Fibroblast of lung (primary cell): ENCODE measurements around the gene HSD17B8. TPM values are rescaled to one million over a fixed set of nuclear protein-coding genes. Genes with fewer than 3 reads are reported as not detected.

Experiments used
- DNase-seq, 2 donors: peaks; one replicate each; pipeline versions ENCODE4 v3.0.0 to v3.0.0-alpha.2; 2010; ENCODE audit warnings: low read depth in 2 of 2
- H2AFZ ChIP-seq: 2 replicates; pipeline ENCODE4 v1.5.1; 2012; ENCODE audit warnings: low read length, control low read depth, inconsistent platforms
- H3K27ac ChIP-seq: 2 replicates; pipeline ENCODE4 v1.5.1; 2011; ENCODE audit warnings: low read length, control low read depth; ENCODE audit not compliant: insufficient read depth
- H3K27me3 ChIP-seq: 2 replicates; pipeline ENCODE4 v1.5.1; 2011; ENCODE audit warnings: mild to moderate bottlenecking, low read length; ENCODE audit not compliant: control insufficient read depth, insufficient read depth
- H3K36me3 ChIP-seq: 2 replicates; pipeline ENCODE4 v1.5.1; 2011; ENCODE audit warnings: low read length; ENCODE audit not compliant: control insufficient read depth, insufficient read depth
- H3K4me1 ChIP-seq: 2 replicates; pipeline ENCODE4 v1.5.1; 2011; ENCODE audit warnings: low read length; ENCODE audit not compliant: control insufficient read depth, insufficient read depth; ENCODE audit errors: extremely low read depth
- H3K4me2 ChIP-seq: 2 replicates; pipeline ENCODE4 v1.5.1; 2011; ENCODE audit warnings: low read length, control low read depth; ENCODE audit not compliant: insufficient read depth; ENCODE audit errors: extremely low read depth
- H3K4me3 ChIP-seq, 4 experiments: fragments of 200-600 bp in 1 of 4; sonication (generic) in 1 of 4; replicated peaks in 1 of 4; 2 replicates each; pipeline ENCODE4 v1.5.1; 2011 to 2016; ENCODE audit warnings: low read length in 4 of 4, low read depth in 3 of 4, mild to moderate bottlenecking in 3 of 4, control low read depth in 2 of 4, inconsistent platforms in 1 of 4, mixed read lengths in 1 of 4; ENCODE audit not compliant: insufficient read depth in 1 of 4; ENCODE audit errors: control extremely low read depth in 1 of 4
- H3K79me2 ChIP-seq: 2 replicates; pipeline ENCODE4 v1.5.1; 2012; ENCODE audit warnings: mild to moderate bottlenecking, low read length, inconsistent platforms; ENCODE audit not compliant: control insufficient read depth, insufficient read depth
- H3K9ac ChIP-seq: 2 replicates; pipeline ENCODE4 v1.5.1; 2011; ENCODE audit warnings: mild to moderate bottlenecking, low read length, control low read depth; ENCODE audit not compliant: insufficient read depth
- H3K9me3 ChIP-seq: 2 replicates; pipeline ENCODE4 v1.5.1; 2012; ENCODE audit warnings: low read depth, low read length; ENCODE audit not compliant: control insufficient read depth, insufficient read depth
- H4K20me1 ChIP-seq: 2 replicates; pipeline ENCODE4 v1.5.1; 2011; ENCODE audit warnings: low read length; ENCODE audit not compliant: control insufficient read depth, insufficient read depth; ENCODE audit errors: extremely low read depth
- EZH2 ChIP-seq: IDR thresholded peaks from 2 replicates; pipeline ENCODE4 v1.5.1; 2012; ENCODE audit warnings: low read length, control low read depth, mild to moderate bottlenecking; ENCODE audit errors: missing control alignments
- polyA plus RNA-seq, 2 donors: library from polyadenylated mRNA; depleted of rRNA in 1 of 2; stranded (reverse) in 1 of 2; unstranded in 1 of 2; fragments of >200 nt; gene quantifications; 2 replicates each; pipeline ENCODE4 v1.2.1, GENCODE V29; 2011 to 2012; ENCODE audit warnings: missing spikeins in 1 of 2
- total RNA-seq: library from RNA; depleted of rRNA; stranded (reverse); fragments of >200 nt; gene quantifications from 2 replicates; pipeline ENCODE4 v1.2.1, GENCODE V29; 2014
- TF ChIP-seq, protein P1 (sequence below), 2 donors: IDR thresholded peaks in 1 of 2; conservative IDR thresholded peaks in 1 of 2; 1 replicate in 1 of 2; 2 replicates in 1 of 2; pipeline ENCODE4 v1.5.1; 2011 to 2012; ENCODE audit warnings: low read length in 2 of 2, control low read depth in 1 of 2, inconsistent platforms in 1 of 2, low read depth in 1 of 2, mild to moderate bottlenecking in 1 of 2

Gene HSD17B8
- total and polyA plus RNA-seq, 2 donors (not counting 1 experiment from before 2014, with no cell fraction given): 4.9 to 11.4 TPM

DNA sequence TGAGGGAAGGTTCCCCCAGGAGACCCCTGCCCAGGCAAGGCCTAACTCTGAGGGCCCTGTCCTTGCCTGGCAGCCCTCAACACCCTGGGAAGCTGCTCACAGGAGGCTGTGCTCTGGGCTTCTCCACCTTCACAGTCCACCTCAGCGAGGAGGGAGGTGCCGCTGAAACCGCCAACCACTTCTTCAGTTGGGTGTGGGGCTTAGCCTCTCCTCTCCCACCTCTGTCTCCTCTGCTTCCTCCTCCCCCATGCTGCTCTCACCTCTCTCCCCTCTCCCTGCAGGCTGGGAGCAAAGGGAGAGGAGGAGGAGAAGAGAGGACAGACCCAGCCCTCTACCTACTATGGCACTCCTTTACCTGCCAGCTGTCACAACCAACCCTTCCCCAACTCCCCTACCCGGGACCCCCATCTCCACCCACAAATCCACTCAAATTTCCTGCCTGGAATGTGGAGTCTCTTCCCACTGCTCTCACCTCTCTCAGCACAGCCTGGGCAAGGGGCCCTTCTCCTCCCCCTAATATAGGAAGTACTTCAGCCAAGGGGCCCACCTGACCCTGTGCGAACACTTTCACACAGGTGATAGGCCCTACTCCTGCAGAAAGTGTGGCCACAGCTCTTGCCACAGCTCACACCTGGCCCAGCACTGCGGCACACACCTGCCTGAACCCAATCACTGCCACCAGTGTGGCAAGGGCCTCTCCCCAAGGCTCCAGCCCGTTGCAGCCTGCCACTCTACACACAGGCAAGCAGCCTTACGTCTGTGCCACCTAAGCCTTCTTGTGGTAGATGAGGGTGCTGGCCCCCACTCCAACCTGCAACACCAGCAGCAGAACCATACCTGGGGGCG is 11.0 kb downstream of the HSD17B8 start:
- no peak overlapping the region for H3K27ac ChIP-seq
- H3K4me2 ChIP-seq: no peak overlapping the region
- no peak overlapping the region for H3K9ac ChIP-seq
- H3K4me3 ChIP-seq: no peak overlapping the region
- no peaks in the 10 kb centered on the region for H4K20me1 ChIP-seq
- peaks cover 14% of the 10 kb centered on the region for H3K27me3 ChIP-seq
- H3K79me2 ChIP-seq: no peaks in the 10 kb centered on the region
- H3K9me3 ChIP-seq: no peaks in the 10 kb centered on the region
- H2AFZ ChIP-seq: no peak overlapping the region
- peaks cover 6% of the 10 kb centered on the region for H3K36me3 ChIP-seq
- H3K4me1 ChIP-seq: peaks cover 5% of the 10 kb centered on the region
- no peak for DNase-seq
- TF ChIP-seq, protein P1, sequence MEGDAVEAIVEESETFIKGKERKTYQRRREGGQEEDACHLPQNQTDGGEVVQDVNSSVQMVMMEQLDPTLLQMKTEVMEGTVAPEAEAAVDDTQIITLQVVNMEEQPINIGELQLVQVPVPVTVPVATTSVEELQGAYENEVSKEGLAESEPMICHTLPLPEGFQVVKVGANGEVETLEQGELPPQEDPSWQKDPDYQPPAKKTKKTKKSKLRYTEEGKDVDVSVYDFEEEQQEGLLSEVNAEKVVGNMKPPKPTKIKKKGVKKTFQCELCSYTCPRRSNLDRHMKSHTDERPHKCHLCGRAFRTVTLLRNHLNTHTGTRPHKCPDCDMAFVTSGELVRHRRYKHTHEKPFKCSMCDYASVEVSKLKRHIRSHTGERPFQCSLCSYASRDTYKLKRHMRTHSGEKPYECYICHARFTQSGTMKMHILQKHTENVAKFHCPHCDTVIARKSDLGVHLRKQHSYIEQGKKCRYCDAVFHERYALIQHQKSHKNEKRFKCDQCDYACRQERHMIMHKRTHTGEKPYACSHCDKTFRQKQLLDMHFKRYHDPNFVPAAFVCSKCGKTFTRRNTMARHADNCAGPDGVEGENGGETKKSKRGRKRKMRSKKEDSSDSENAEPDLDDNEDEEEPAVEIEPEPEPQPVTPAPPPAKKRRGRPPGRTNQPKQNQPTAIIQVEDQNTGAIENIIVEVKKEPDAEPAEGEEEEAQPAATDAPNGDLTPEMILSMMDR (conservative IDR thresholded peaks at IDR 0.05 in 1 of 2, IDR thresholded peaks at IDR 0.05 in 1 of 2; ENCODE audit: low read depth in 1 of 2, low read length in 2 of 2): no peak
- TF ChIP-seq EZH2: no peak

DNA sequence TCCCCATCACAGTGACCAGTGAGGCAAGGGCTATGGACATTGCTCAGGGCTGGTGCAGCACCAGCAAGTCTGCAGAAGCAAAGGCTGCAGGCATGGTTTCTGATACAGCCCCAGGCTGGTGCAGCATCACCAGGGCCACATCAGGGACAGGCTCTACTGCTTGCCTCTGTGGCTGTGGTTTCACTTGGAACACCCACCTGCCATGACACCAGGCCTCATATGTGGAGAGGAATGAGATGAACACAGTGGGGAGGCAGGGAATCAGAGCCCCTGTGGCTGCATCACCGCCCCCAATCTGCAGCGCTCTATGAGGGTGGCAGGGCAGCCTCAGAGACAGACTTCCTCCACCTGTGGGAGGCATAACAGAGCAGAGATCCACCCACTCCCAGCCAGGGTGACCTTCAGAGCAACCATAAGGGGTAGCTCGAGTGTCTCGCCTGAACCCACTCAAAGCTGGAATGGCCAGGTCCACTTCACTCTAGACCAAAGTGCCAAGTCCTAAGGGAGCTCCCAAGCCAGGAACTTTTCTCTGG is 11.7 kb downstream of the HSD17B8 start:
- DNase-seq: no peak
- no peaks in the 10 kb centered on the region for H3K9me3 ChIP-seq
- H3K36me3 ChIP-seq: peaks cover 6% of the 10 kb centered on the region
- H3K27ac ChIP-seq: no peak overlapping the region
- TF ChIP-seq, protein P1 (conservative IDR thresholded peaks at IDR 0.05 in 1 of 2, IDR thresholded peaks at IDR 0.05 in 1 of 2; ENCODE audit: low read depth in 1 of 2, low read length in 2 of 2): no peak
- no peak for TF ChIP-seq EZH2
- H4K20me1 ChIP-seq: no peaks in the 10 kb centered on the region
- H3K4me2 ChIP-seq: no peak overlapping the region
- H3K79me2 ChIP-seq: no peaks in the 10 kb centered on the region
- peaks cover 14% of the 10 kb centered on the region for H3K27me3 ChIP-seq
- peaks cover 5% of the 10 kb centered on the region for H3K4me1 ChIP-seq
- no peak overlapping the region for H3K4me3 ChIP-seq
- H2AFZ ChIP-seq: no peak overlapping the region
- no peak overlapping the region for H3K9ac ChIP-seq

DNA sequence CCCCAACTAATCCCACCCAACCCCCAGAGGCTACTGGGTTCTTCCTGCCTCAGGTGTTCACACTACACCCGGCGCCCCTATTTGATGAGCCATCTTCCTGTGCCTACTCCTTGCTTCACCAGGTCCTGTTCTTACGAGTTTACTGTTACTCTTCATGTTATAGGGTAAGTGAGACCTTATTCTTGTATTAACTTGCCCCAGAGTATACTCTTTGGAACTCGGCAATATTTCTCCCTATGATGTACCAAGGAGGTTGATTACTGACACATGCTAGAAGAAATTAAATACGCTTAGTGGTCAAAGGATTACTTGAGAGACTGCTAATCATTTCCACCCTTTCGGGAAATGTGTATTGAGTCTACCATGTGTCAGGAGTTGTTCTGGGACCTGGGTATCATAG is 12.8 kb downstream of the HSD17B8 start:
- Histone ChIP-seq H2AFZ (no peak overlapping the region), H3K9me3 (no peaks in the 10 kb centered on the region), H3K4me3 (no peak overlapping the region), H3K27me3 (peaks cover 16% of the 10 kb centered on the region), H3K4me1 (peaks cover 4% of the 10 kb centered on the region), H3K79me2 (no peaks in the 10 kb centered on the region), H3K36me3 (no peaks in the 10 kb centered on the region), H3K4me2 (no peak overlapping the region), H3K27ac (no peak overlapping the region), H4K20me1 (no peaks in the 10 kb centered on the region), H3K9ac (no peak overlapping the region)
- no peak for DNase-seq
- TF ChIP-seq, protein P1 (conservative IDR thresholded peaks at IDR 0.05 in 1 of 2, IDR thresholded peaks at IDR 0.05 in 1 of 2; ENCODE audit: low read depth in 1 of 2, low read length in 2 of 2): no peak
- no peak for TF ChIP-seq EZH2
